Stimulated activated naive B cell treated with anti-CD40 and anti-IgM and Interleukin-4, amounts not matched to agents 10 μg/mL and 1 μg/mL and 100 μg/mL, for 72 hours (primary cell): ENCODE data around the gene BNIP5.

Source experiments
- ATAC-seq, 2 donors: fragments of 150-1000 bp; cut with Tn5 transposase; replicated peaks; 2 replicates each; pipeline ENCODE4 v1.10.0; 2021; ENCODE audit warnings: moderate library complexity in 1 of 2
- DNase-seq: peaks from one replicate; pipeline ENCODE4 v3.0.0; 2021
- H3K27ac Mint-ChIP-seq: one replicate; pipeline ENCODE4 v1.8.0; 2022; ENCODE audit warnings: mild to moderate bottlenecking, mixed read lengths
- H3K27me3 Mint-ChIP-seq, 2 donors: one replicate each; pipeline ENCODE4 v1.8.0; 2022; ENCODE audit warnings: mixed read lengths in 2 of 2
- H3K36me3 Mint-ChIP-seq, 2 donors: one replicate each; pipeline ENCODE4 v1.8.0; 2022; ENCODE audit warnings: mixed read lengths in 2 of 2, mild to moderate bottlenecking in 1 of 2
- H3K4me1 Mint-ChIP-seq, 2 donors: one replicate each; pipeline ENCODE4 v1.8.0; 2022; ENCODE audit warnings: mixed read lengths in 2 of 2, mild to moderate bottlenecking in 1 of 2
- H3K4me3 Mint-ChIP-seq, 2 donors: one replicate each; pipeline ENCODE4 v1.8.0; 2022; ENCODE audit warnings: mild to moderate bottlenecking in 2 of 2, mixed read lengths in 2 of 2, moderate library complexity in 1 of 2
- H3K9me3 Mint-ChIP-seq, 2 donors: one replicate each; pipeline ENCODE4 v1.8.0; 2022; ENCODE audit warnings: mixed read lengths in 2 of 2, mild to moderate bottlenecking in 1 of 2

Gene BNIP5

GRCh38 chr6:36329798-36330291 is 6.8 kb downstream of the BNIP5 start:
- peaks cover 10 to 19% of the 10 kb centered on the region in 2 donors for H3K27me3 Mint-ChIP-seq
- DNase-seq (no peak), ATAC-seq (no peak)
- H3K4me1 Mint-ChIP-seq, result peaks cover 16 to 28% of the 10 kb centered on the region in 2 donors
- no peak overlapping the region for H3K4me3 Mint-ChIP-seq
- H3K9me3 Mint-ChIP-seq, result no peaks in the 10 kb centered on the region
- no peaks in the 10 kb centered on the region for H3K36me3 Mint-ChIP-seq
- H3K27ac Mint-ChIP-seq, result no peak overlapping the region

- DNase-seq (no peak), ATAC-seq (no peak)
- no peak overlapping the region for H3K4me3 Mint-ChIP-seq
- no peaks in the 10 kb centered on the region for H3K9me3 Mint-ChIP-seq
- no peak overlapping the region for H3K27ac Mint-ChIP-seq
- peaks cover 11 to 19% of the 10 kb centered on the region in 2 donors for H3K4me1 Mint-ChIP-seq
- H3K36me3 Mint-ChIP-seq, result no peaks in the 10 kb centered on the region
- H3K27me3 Mint-ChIP-seq, result peaks cover 0 to 11% of the 10 kb centered on the region in 2 donors
Observed at GRCh38 chr6:36328600-36328999, 8.1 kb downstream of the BNIP5 start.

- H3K4me1 Mint-ChIP-seq, result peaks cover 10 to 15% of the 10 kb centered on the region in 2 donors
- H3K36me3 Mint-ChIP-seq, result no peaks in the 10 kb centered on the region
- no peak for ATAC-seq
- no peaks in the 10 kb centered on the region for H3K9me3 Mint-ChIP-seq
- no peak overlapping the region for H3K4me3 Mint-ChIP-seq
- peaks cover 0 to 11% of the 10 kb centered on the region in 2 donors for H3K27me3 Mint-ChIP-seq
- no peak for DNase-seq
- H3K27ac Mint-ChIP-seq, result no peak overlapping the region
Observed at GRCh38 chr6:36327919-36328236, 8.8 kb downstream of the BNIP5 start.

- Mint-ChIP-seq H3K4me3 (no peak overlapping the region), H3K9me3 (no peaks in the 10 kb centered on the region), H3K27ac (no peak overlapping the region), H3K27me3 (peaks cover 0 to 11% of the 10 kb centered on the region in 2 donors), H3K36me3 (no peaks in the 10 kb centered on the region), H3K4me1 (peaks cover 10 to 14% of the 10 kb centered on the region in 2 donors)
- ATAC-seq (no peak), DNase-seq (no peak)
Observed at GRCh38 chr6:36327226-36327918, 9.3 kb downstream of the BNIP5 start.

GRCh38 chr6:36326356-36326995 is 10.2 kb downstream of the BNIP5 start:
- peak in 1 of 2 donors; percentile 7 for ATAC-seq
- DNase-seq, result no peak
- Mint-ChIP-seq H3K4me1 (peaks cover 9 to 14% of the 10 kb centered on the region in 2 donors), H3K4me3 (no peak overlapping the region), H3K36me3 (no peaks in the 10 kb centered on the region), H3K27me3 (peaks cover 0 to 6% of the 10 kb centered on the region in 2 donors), H3K9me3 (no peaks in the 10 kb centered on the region), H3K27ac (no peak overlapping the region)

- no peak overlapping the region for H3K27ac Mint-ChIP-seq
- DNase-seq (no peak), ATAC-seq (no peak)
- peaks cover 0 to 6% of the 10 kb centered on the region in 2 donors for H3K27me3 Mint-ChIP-seq
- peaks cover 9 to 14% of the 10 kb centered on the region in 2 donors for H3K4me1 Mint-ChIP-seq
- no peaks in the 10 kb centered on the region for H3K9me3 Mint-ChIP-seq
- no peaks in the 10 kb centered on the region for H3K36me3 Mint-ChIP-seq
- H3K4me3 Mint-ChIP-seq, result no peak overlapping the region
Observed at GRCh38 chr6:36324715-36325114, 12.0 kb downstream of the BNIP5 start.

GRCh38 chr6:36324191-36324590 is 12.5 kb downstream of the BNIP5 start:
- Mint-ChIP-seq H3K4me3 (no peak overlapping the region), H3K27ac (no peak overlapping the region), H3K4me1 (peaks cover 9 to 14% of the 10 kb centered on the region in 2 donors), H3K27me3 (peaks cover 0 to 6% of the 10 kb centered on the region in 2 donors), H3K9me3 (no peaks in the 10 kb centered on the region), H3K36me3 (no peaks in the 10 kb centered on the region)
- DNase-seq, result no peak
- ATAC-seq, result no peak

- Mint-ChIP-seq H3K27me3 (peaks cover 0 to 6% of the 10 kb centered on the region in 2 donors), H3K36me3 (no peaks in the 10 kb centered on the region), H3K4me1 (peaks cover 9 to 14% of the 10 kb centered on the region in 2 donors), H3K4me3 (no peak overlapping the region), H3K27ac (no peak overlapping the region), H3K9me3 (no peaks in the 10 kb centered on the region)
- DNase-seq, result no peak
- ATAC-seq, result no peak
Observed at GRCh38 chr6:36323062-36323461, 13.6 kb downstream of the BNIP5 start.

- Mint-ChIP-seq H3K27ac (no peak overlapping the region), H3K4me1 (peaks cover 9 to 14% of the 10 kb centered on the region in 2 donors), H3K4me3 (no peak overlapping the region), H3K27me3 (peaks cover 0 to 8% of the 10 kb centered on the region in 2 donors), H3K36me3 (no peaks in the 10 kb centered on the region), H3K9me3 (no peaks in the 10 kb centered on the region)
- ATAC-seq (no peak), DNase-seq (no peak)
Observed at GRCh38 chr6:36322591-36322990, 14.1 kb downstream of the BNIP5 start.

- Mint-ChIP-seq H3K4me1 (peaks cover 0 to 2% of the 10 kb centered on the region in 2 donors), H3K9me3 (no peaks in the 10 kb centered on the region), H3K27me3 (peaks cover 0 to 8% of the 10 kb centered on the region in 2 donors), H3K36me3 (no peaks in the 10 kb centered on the region), H3K27ac (no peak overlapping the region), H3K4me3 (no peak overlapping the region)
- ATAC-seq (no peak), DNase-seq (no peak)
Observed at GRCh38 chr6:36320475-36320874, 16.2 kb downstream of the BNIP5 start.

GRCh38 chr6:36319821-36320220 is 16.9 kb downstream of the BNIP5 start:
- Mint-ChIP-seq H3K27me3 (peaks cover 0 to 8% of the 10 kb centered on the region in 2 donors), H3K4me3 (no peak overlapping the region), H3K4me1 (peaks cover 0 to 2% of the 10 kb centered on the region in 2 donors), H3K36me3 (no peaks in the 10 kb centered on the region), H3K27ac (no peak overlapping the region), H3K9me3 (no peaks in the 10 kb centered on the region)
- DNase-seq (no peak), ATAC-seq (no peak)

GRCh38 chr6:36319436-36319762 is 17.3 kb downstream of the BNIP5 start:
- DNase-seq (no peak), ATAC-seq (no peak)
- Mint-ChIP-seq H3K4me3 (no peak overlapping the region), H3K9me3 (no peaks in the 10 kb centered on the region), H3K27me3 (peaks cover 0 to 8% of the 10 kb centered on the region in 2 donors), H3K4me1 (peaks cover 0 to 2% of the 10 kb centered on the region in 2 donors), H3K36me3 (no peaks in the 10 kb centered on the region), H3K27ac (no peak overlapping the region)

GRCh38 chr6:36318690-36319435 is 17.8 kb downstream of the BNIP5 start:
- Mint-ChIP-seq H3K4me3 (no peak overlapping the region), H3K27ac (no peak overlapping the region), H3K4me1 (peaks cover 0 to 4% of the 10 kb centered on the region in 2 donors), H3K9me3 (no peaks in the 10 kb centered on the region), H3K36me3 (no peaks in the 10 kb centered on the region), H3K27me3 (peaks cover 0 to 8% of the 10 kb centered on the region in 2 donors)
- DNase-seq (no peak), ATAC-seq (no peak)

- no peaks in the 10 kb centered on the region for H3K36me3 Mint-ChIP-seq
- no peak overlapping the region for H3K27ac Mint-ChIP-seq
- ATAC-seq (no peak), DNase-seq (no peak)
- no peak overlapping the region for H3K4me3 Mint-ChIP-seq
- H3K9me3 Mint-ChIP-seq, result no peaks in the 10 kb centered on the region
- peaks cover 0 to 8% of the 10 kb centered on the region in 2 donors for H3K27me3 Mint-ChIP-seq
- peaks cover 9 to 10% of the 10 kb centered on the region in 2 donors for H3K4me1 Mint-ChIP-seq
Observed at GRCh38 chr6:36317623-36318022, 19.1 kb downstream of the BNIP5 start.
